GM23338 (cell line): Measurements from ENCODE around the gene ELFN2.

Experiments
- CREB1 ChIP-seq: fragments of 250-450 bp; sonication (Bioruptor Pico); IDR thresholded peaks from 2 replicates; pipeline ENCODE4 v1.5.0; 2020; ENCODE audit warnings: low read depth, mild to moderate bottlenecking, moderate library complexity
- CTCF ChIP-seq, 2 experiments: fragments of 200-600 bp in 1 of 2; sonication (generic) in 1 of 2; conservative IDR thresholded peaks; 2 replicates each; pipeline versions ENCODE4 v1.5.1 to v1.6.1; 2016 to 2017; ENCODE audit warnings: antibody characterized with exemption in 2 of 2, low read depth in 2 of 2, mild to moderate bottlenecking in 2 of 2, moderate library complexity in 1 of 2
- ETS1 ChIP-seq: IDR thresholded peaks from 2 replicates; pipeline ENCODE4 v1.6.1; 2016; ENCODE audit warnings: antibody characterized with exemption
- EZH2 ChIP-seq: fragments of 200-600 bp; sonication (generic); IDR thresholded peaks from one replicate; pipeline ENCODE4 v1.8.0; 2017; ENCODE audit warnings: antibody characterized with exemption, mild to moderate bottlenecking, low read depth; ENCODE audit not compliant: unreplicated experiment
- EZH2phosphoT487 ChIP-seq: fragments of 200-600 bp; sonication (generic); IDR thresholded peaks from one replicate; pipeline ENCODE4 v1.8.1; 2018; ENCODE audit warnings: antibody characterized with exemption; ENCODE audit not compliant: unreplicated experiment
- JUNB ChIP-seq: IDR thresholded peaks from one replicate; pipeline ENCODE4 v1.6.1; 2016; ENCODE audit warnings: antibody characterized with exemption; ENCODE audit not compliant: unreplicated experiment
- NANOG ChIP-seq: IDR thresholded peaks from 2 replicates; pipeline ENCODE4 v1.6.1; 2016; ENCODE audit warnings: antibody characterized with exemption, borderline replicate concordance
- POLR2AphosphoS5 ChIP-seq: IDR thresholded peaks from 2 replicates; pipeline ENCODE4 v1.6.1; 2016; ENCODE audit warnings: antibody characterized with exemption, low read depth
- REST ChIP-seq: IDR thresholded peaks from one replicate; pipeline ENCODE4 v1.6.1; 2018; ENCODE audit warnings: antibody characterized with exemption; ENCODE audit not compliant: unreplicated experiment
- STAT1 ChIP-seq: IDR thresholded peaks from one replicate; pipeline ENCODE4 v1.6.1; 2016; ENCODE audit warnings: antibody characterized with exemption; ENCODE audit not compliant: unreplicated experiment
- ZNF114 ChIP-seq: fragments of 250-450 bp; sonication (Bioruptor Pico); IDR thresholded peaks from 2 replicates; pipeline ENCODE4 v1.5.0; 2020; ENCODE audit warnings: mild to moderate bottlenecking, moderate library complexity
- ZNF331 ChIP-seq: fragments of 250-450 bp; sonication (Bioruptor Pico); IDR thresholded peaks from 2 replicates; pipeline ENCODE4 v1.5.0; 2020; ENCODE audit warnings: low read depth, mild to moderate bottlenecking, moderate library complexity
- ZNF462 ChIP-seq: fragments of 250-450 bp; sonication (Bioruptor Pico); IDR thresholded peaks from 2 replicates; pipeline ENCODE4 v1.5.0; 2020; ENCODE audit warnings: mild to moderate bottlenecking, moderate library complexity

- TF ChIP-seq CTCF (conservative IDR thresholded peaks at IDR 0.05; ENCODE audit: low read depth in 2 of 2) = no peak
- no peak for TF ChIP-seq EZH2
- TF ChIP-seq CREB1 = no peak
- TF ChIP-seq EZH2phosphoT487 = no peak
- no peak for TF ChIP-seq ZNF462 (CRISPR knock-in tag)
- TF ChIP-seq REST = no peak
- TF ChIP-seq JUNB = no peak
- TF ChIP-seq POLR2AphosphoS5 = no peak
- no peak for TF ChIP-seq ZNF114 (CRISPR knock-in tag)
- no peak for TF ChIP-seq ETS1
- TF ChIP-seq ZNF331 (CRISPR knock-in tag) = no peak
- TF ChIP-seq STAT1 = no peak
- no peak for TF ChIP-seq NANOG
Measured at GRCh38 chr22:37417677-37418348, 9.5 kb downstream of the ELFN2 start.
